GM21515 (cell line): ENCODE measurements around the gene CLSTN1.
"Not testable (repeated sequence)": the region's sequence is repeated elsewhere in the genome, so short reads cannot be mapped to it uniquely, and the experiment has no call there.

Experiments
- ATAC-seq: cut with Tn5 transposase; IDR thresholded peaks from one replicate; pipeline ENCODE4 v1.9.1; 2021; ENCODE audit not compliant: unreplicated experiment

The CLSTN1 gene

DNA sequence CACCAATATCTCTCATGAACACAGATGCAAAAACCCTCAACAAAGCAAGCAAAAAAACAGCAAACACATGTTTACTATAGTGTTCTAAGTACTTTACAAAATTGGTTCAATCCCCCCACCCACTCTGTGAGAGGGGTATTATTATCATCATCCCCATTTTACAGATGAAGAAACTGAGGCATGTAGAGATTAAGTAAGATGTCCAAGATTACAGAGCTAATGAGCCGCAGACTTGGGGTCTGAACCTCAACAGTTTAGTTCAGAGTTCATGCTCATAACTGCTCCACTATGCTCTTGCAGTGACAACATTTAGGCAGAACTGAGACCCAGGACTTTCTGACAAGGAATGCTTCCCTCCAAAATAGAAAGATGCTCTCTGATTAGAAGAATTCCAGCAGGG is 21.9 kb downstream of the CLSTN1 start:
- no peak for ATAC-seq

DNA sequence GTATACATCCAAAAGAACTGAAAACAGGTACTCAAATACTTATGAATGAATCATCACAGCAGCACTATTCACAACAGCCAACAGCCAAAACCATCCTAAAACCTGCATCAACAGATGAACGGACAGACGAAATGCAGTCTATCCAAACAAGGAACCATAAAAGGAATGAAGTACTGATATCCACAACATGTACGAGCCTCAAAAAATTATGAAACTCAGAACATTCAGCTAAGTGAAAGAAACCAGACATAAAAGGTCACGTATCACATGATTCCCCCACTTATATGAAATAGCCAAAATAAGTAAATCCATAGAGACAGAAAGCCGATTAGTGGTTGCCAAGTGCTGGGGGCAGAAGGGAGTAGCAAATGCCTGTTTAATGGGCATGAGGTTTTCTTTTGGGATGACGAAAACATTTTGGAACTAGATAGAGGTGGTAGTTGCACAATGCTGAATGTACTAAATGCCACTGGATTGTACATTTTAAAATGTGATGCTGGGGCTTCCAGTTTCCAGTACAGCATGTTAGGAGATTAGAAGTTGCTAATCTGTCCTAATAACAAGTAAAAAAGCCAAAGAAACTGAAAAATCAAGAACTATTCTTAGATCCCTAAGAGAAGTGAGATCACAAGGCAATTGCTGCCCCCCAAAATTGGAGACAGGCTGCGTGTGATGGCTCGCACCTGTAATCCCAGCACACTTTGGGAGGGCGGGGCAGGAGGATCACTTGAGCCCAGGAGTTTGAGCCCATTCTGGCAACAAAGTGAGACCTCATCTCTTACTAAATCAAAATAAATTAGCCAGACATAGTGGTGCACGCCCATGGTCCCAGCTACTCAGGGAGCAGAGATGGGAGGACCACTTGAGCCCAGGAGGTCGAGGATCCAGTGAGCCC is 25.3 kb downstream of the CLSTN1 start:
- no peak for ATAC-seq

DNA sequence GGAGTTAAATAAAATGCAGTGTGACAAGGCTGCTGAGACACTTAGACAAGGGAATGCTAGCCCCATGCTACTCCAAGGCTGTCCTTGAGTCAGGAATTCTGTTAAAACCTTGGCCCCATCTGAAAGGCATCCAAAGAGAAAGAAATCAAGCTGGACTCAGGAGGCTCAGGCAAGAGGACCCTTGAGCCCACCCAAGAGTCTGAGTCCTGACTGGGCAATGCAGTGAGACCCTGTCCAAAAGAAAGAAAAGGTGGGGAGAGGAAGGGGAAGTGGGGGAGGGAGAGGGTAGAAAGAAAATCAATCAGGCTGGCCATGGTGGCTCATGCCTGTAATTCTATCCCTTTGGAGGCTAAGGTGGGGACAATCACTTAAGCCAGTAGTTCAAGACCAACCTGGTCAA is 26.7 kb downstream of the CLSTN1 start:
- no peak for ATAC-seq

DNA sequence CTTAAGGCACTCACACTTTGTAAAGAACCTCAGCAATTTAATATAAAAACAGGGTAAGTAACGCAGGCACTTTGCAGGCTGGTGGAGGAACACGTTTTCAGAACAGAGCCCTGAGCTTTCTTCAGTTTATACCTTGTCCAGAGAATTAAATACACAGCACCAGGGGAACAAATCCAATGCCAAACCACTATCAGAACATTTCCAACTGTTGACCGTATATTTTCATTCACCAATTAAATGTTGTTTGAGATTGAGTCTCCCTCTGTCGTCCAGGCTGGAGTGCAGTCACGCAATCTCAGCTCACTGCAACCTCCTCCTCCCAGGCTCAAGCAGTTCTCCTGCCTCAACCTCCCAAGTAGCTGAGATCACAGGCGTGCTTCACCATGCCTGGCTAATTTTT is 29.7 kb downstream of the CLSTN1 start:
- no peak for ATAC-seq

DNA sequence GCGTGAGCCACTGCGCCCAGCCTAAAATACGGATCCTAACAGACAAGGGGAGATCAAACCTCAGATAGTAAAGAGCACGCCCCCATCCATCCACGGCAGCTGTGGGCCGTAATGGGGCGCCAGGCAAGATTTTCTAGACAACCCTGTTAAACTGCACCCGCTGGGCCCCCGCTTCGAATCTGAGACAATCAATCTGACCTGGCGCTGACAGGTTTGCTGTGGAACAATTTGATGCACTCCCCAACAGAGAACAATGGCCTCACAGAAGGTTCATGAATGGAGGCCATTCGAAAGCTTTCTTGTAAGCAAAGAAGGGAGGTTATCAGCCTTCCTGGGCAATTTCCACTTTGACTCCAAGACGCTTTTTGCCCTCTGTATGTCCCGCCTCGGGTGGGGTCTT is 30.5 kb downstream of the CLSTN1 start:
- no peak for ATAC-seq

DNA sequence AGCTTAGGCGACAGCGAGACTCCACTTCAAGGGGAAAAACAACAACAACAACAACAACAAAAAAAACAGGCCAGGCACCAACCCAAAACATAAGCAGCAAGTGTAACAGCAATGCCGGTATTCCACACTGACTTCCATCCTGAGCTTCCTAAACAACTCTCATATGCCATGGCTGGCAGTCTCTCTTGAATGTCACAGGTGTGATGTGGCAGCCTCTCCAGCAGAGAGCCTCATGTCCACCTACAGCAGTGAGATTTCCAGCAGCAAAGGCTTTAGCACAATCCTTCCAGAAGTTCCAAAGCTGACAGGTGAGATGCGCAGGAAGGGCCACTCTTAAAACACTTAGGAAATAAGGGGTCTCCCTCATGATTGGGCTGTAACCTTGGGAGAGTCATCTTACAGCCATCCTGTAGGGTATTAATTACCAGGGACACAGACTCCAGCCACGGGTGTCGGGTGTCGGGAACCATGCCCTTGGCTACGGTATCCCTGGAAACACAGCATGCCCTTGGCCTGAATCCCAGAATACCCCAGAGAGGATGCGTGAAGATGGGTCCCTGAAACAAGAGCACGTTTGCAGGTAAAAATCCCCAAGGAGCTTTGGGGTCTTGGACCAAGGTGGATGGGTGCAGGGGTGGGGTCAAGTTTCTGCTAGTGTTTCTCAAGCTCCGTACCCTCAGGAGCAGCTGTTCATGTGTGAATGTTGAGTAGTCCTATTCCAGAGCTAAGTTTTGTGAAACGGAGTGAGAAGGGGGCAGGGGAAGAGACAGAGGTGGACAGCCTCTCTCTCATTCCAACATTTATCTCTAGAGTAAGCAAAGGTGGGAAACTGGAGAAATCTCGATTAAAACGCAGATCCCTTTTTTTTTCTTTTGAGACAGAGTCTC is 31.4 kb downstream of the CLSTN1 start:
- no peak for ATAC-seq

- ATAC-seq = not testable (repeated sequence)
Observed at GRCh38 chr1:9789700-9790099, 34.1 kb downstream of the CLSTN1 start.

- no peak for ATAC-seq
Observed at GRCh38 chr1:9787702-9788101, 36.1 kb downstream of the CLSTN1 start.

GRCh38 chr1:9785406-9785805 is 38.4 kb downstream of the CLSTN1 start:
- no peak for ATAC-seq

DNA sequence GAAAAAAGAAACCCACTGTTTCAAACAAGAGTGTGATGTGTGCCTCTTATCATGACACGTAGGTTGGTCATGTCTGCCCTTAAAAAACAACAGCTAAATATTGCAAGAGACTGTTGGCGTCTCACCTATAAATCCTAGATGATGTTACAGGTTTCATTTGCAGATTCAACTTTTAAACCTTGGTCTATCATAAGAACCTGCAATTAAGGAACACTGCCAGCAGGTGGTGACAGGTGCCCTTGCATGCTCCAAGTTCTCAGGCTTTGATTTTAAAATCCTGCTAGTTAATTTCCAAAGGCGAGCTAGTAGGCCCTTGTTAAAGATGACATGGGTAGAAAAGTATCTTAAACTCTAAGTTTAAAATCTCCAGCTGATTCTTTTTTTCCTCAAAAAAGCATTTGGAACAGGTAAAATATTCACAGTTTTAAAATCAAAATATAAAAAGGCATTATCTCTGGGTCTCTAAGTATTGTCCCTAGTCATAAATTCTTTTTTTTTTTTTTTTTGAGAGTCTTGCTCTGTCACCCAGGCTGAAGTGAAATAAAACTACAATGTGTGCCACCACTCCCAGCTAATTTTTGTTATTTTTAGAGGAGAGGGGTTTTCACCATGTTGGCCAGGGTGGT is 39.1 kb downstream of the CLSTN1 start:
- no peak for ATAC-seq

GRCh38 chr1:9782897-9783296 is 40.9 kb downstream of the CLSTN1 start:
- ATAC-seq = no peak

GRCh38 chr1:9782116-9782751 is 41.5 kb downstream of the CLSTN1 start:
- no peak for ATAC-seq

DNA sequence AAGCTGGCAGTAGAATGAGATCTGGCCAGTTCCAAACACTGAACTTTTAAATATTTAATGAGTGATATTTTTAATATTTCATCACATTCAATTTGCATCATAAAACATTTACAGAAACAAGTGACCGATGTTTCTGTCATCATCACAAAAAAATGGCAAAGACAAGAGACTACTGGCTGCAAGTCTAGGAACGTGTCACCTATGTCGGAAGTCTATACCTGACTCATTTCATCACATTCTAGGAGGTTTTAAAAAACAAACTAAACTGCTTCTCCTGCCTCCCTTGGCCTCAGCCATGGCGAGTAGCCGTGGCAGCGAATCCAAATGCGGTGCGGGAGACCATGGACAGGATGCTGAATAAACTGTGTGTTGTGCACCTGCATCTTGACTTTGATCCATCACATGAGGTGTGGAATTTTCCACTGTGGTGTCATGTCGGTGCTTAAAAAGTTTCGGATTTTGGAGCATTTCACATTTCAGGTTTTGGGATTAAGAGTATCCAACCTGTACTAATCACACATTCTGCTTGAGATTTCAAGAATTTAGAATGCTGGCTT is 43.1 kb downstream of the CLSTN1 start:
- no peak for ATAC-seq

DNA sequence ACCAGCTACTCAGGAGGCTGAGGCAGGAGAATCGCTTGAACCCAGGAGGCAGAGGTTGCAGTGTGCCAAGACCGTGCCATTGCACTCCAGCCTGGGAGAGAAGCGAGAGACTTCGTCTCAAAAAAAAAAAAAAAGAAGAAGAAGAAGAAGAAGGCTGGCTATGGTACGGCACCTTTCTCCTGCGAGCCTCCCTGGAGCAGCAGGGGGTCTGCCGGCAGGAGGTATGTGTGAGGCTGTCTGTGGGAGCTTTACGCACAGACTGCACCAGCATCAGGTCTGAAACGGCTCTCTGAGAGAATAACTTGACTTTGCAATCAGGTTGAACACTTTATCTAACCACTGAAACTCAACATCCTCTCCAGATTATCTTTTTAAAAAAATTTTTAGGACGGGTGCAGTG is 44.9 kb downstream of the CLSTN1 start:
- ATAC-seq = no peak

DNA sequence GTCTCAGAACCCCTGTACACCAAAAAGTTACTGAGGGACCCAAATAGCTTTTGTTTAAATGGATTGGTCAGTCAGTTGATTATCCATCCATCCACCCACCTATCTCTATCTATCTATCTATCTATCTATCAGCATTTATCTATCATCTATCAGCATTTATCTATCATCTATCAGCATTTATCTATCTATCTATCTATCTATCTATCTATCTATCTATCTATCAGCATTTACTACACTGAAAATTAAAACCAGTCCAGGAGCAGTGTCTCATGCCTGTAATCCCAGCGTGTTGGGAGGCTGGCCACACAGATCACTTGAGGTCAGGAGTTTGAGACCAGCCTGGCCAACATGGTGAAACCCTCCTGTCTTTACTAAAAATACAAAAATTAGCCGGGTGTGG is 47.1 kb downstream of the CLSTN1 start:
- ATAC-seq = no peak

- no peak for ATAC-seq
Observed at GRCh38 chr1:9774712-9775679, 48.8 kb downstream of the CLSTN1 start.

DNA sequence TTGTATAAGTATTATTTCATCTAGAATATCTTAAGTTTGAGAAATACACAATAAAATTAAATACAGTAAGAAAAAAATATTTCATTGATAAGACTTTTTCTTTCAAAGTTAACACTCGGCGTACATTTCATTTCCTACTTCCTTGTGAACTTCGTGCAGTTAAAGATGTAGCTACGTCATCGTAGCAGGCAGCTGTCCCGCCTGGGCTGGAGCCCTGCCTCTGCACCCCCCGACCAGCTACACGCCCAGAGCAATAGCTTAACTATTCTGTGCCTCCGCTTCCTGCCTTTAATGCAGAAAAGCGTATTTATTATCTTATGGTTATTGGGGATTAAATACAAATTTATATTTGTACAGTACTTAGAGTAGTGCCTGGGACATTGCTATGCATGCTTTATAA is 53.5 kb downstream of the CLSTN1 start:
- no peak for ATAC-seq

- no peak for ATAC-seq
Observed at GRCh38 chr1:9768983-9769382, 54.8 kb downstream of the CLSTN1 start.

GRCh38 chr1:9767964-9768668 is 55.6 kb downstream of the CLSTN1 start:
- no peak for ATAC-seq
